Small intestine (tissue), 7 donors: Measurements from ENCODE around the gene RET. TPM values are rescaled to one million over a fixed set of nuclear protein-coding genes. Genes with fewer than 3 reads are reported as not detected.

ENCODE experiments used
- DNase-seq, 2 donors: peaks; one replicate each; pipeline versions ENCODE4 v3.0.0 to v3.0.0-alpha.2; 2013
- FAIRE-seq: peaks from 2 replicates; lab custom pipeline; 2012; peaks lifted over from hg19 to GRCh38; lab: Jason Lieb, UNC
- H3K27ac ChIP-seq, 3 donors: one replicate each; pipeline ENCODE4 v1.5.1; 2013; ENCODE audit warnings: low read length in 2 of 3, mild to moderate bottlenecking in 2 of 3, control low read depth in 1 of 3, inconsistent platforms in 1 of 3, low read depth in 1 of 3, moderate library complexity in 1 of 3
- H3K27me3 ChIP-seq, 3 donors: one replicate each; pipeline ENCODE4 v1.6.1; 2013; ENCODE audit warnings: low read length in 3 of 3, inconsistent platforms in 1 of 3; ENCODE audit not compliant: control insufficient read depth in 3 of 3, insufficient read depth in 3 of 3
- H3K36me3 ChIP-seq, 3 donors: one replicate each; pipeline ENCODE4 v1.6.1; 2013; ENCODE audit warnings: low read length in 3 of 3, inconsistent platforms in 1 of 3, low read depth in 1 of 3, mild to moderate bottlenecking in 1 of 3, moderate library complexity in 1 of 3; ENCODE audit not compliant: control insufficient read depth in 3 of 3, insufficient read depth in 2 of 3
- H3K4me1 ChIP-seq, 3 donors: one replicate each; pipeline ENCODE4 v1.6.1; 2013; ENCODE audit warnings: low read length in 2 of 3, inconsistent platforms in 1 of 3, low read depth in 1 of 3, mild to moderate bottlenecking in 1 of 3, moderate library complexity in 1 of 3; ENCODE audit not compliant: control insufficient read depth in 3 of 3, insufficient read depth in 2 of 3
- H3K4me3 ChIP-seq, 3 donors: one replicate each; pipeline ENCODE4 v1.5.1; 2013; ENCODE audit warnings: low read length in 3 of 3, control low read depth in 1 of 3, inconsistent platforms in 1 of 3, low read depth in 1 of 3, mild to moderate bottlenecking in 1 of 3, moderate library complexity in 1 of 3
- H3K9me3 ChIP-seq, 2 donors: one replicate each; pipeline ENCODE4 v1.6.1; 2013; ENCODE audit warnings: low read depth in 1 of 2, low read length in 1 of 2; ENCODE audit not compliant: control insufficient read depth in 2 of 2, insufficient read depth in 1 of 2
- WGBS, 3 donors: extraction: QIAGEN DNeasy Blood & Tissue Kit; methylation state at CpG; one replicate each; pipeline ENCODE4 v1.1.7; 2013; 5-methylcytosine and 5-hydroxymethylcytosine counted together
- polyA plus RNA-seq, 4 donors: library from polyadenylated mRNA; stranded (reverse) in 3 of 4; unstranded in 1 of 4; fragments of 200-250 nt in 3 of 4; fragments of 120-200 nt in 1 of 4; gene quantifications; one replicate each; pipeline versions ENCODE4 v1.2.1 to v1.2.3, GENCODE V29; 2013
- donor health status: healthy with polysubstance abuse.
- donor health status: control.
- donor health status: control.
- donor health status: Bipolar disorder and iron deficiency.
- donor health status: healthy.

The RET gene
- polyA plus RNA-seq, 4 donors: 5.3 to 11.0 TPM; not detected in 2

DNA sequence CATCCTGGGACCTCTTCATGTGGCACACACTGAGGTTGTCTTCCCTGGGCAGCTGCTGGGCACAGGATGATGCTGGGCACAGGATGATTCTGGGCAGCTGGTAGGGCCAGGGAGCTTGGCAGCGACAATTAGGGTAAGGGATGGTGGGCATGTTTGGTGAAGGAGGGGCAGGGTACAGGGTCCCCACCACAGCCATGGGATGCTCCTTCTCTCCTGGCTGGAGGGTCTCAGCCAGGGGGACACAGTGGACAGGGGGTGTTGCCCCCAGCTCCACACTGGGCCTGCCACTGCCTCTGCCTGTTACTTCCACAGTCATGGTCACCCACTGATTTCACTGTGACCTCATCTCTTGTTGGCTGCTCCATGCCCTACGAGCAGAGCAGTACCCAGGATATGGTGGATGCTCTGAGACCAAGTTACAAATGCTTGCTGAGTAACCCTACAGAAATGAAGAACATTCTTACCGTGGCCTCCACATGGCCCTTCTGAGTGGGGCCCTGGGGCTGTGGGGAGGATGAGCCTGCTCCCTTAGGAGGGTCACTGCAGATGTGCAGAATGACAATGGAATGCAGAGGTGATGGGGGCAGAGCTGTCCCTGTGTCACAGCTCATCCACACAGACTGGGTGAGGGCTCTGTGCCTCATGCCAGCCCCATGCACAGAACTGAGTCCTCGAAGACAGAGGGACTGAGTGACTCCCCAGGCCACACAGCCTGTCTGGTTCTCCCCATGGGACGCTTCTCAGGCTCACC lies 28.4 kb upstream of the RET start:
- H3K4me1 ChIP-seq: peaks cover 0 to 15% (median 0%) of the 10 kb centered on the region in 3 donors
- no peak overlapping the region for H3K4me3 ChIP-seq
- H3K9me3 ChIP-seq: no peaks in the 10 kb centered on the region
- H3K36me3 ChIP-seq: no peaks in the 10 kb centered on the region
- H3K27ac ChIP-seq: no peak overlapping the region
- no peak for FAIRE-seq
- peaks cover 0 to 3% (median 0%) of the 10 kb centered on the region in 3 donors for H3K27me3 ChIP-seq
- WGBS, 3 donors: 74 to 79% (median 75%) methylated on average over 5 of the region's 5 CpGs
- DNase-seq: no peak

DNA sequence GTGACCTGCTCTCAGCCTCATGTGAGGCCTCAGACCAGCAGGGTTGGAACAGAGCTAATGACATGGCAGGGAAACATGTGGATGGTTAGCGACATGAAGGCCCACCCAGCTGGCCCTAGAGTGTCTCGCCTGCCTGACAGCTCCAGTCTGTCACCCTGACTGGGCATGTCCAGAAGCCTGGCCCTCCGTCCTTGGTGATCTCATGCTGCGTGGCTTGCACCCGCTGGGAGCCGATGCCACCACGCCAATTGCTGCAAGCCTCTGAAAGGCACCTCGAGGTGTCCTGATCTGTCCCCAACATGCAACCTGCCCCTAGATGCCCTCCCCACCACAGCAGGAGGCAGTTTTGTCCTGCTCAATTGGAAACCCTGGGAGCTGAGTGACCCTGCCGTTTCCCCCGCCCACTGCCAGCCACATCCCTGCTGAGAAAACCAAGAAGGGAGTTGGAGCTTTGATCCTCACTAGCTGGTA lies 27.8 kb upstream of the RET start:
- H3K27ac ChIP-seq: no peak overlapping the region
- DNase-seq (no peak), FAIRE-seq (no peak)
- H3K4me3 ChIP-seq: no peak overlapping the region
- H3K27me3 ChIP-seq: peaks cover 0 to 3% (median 0%) of the 10 kb centered on the region in 3 donors
- no peaks in the 10 kb centered on the region for H3K36me3 ChIP-seq
- 71 to 85% (median 84%) methylated on average over 8 to 10 of the region's 10 CpGs for WGBS, 3 donors
- H3K9me3 ChIP-seq: no peaks in the 10 kb centered on the region
- H3K4me1 ChIP-seq: peaks cover 0 to 11% (median 0%) of the 10 kb centered on the region in 3 donors

DNA sequence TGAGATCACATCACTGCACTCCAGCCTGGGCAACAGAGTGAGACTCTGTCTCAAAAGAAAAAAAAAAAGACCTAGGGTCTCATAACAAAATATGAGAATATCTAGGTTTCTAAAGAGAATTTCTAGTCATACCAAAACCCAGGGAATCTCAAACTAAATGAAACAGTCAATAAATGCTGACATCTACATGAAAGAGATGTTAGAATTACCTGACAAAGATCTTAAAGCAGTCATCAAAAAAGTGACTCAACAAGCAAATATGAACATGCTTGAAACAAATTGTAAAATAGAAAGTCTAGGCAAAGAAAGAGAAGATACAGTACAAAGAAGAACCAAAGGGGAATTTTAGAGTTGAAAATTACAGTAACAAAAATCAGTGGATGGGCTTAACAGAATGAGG lies 26.9 kb upstream of the RET start:
- H3K27me3 ChIP-seq: peaks cover 0 to 3% (median 0%) of the 10 kb centered on the region in 3 donors
- no peak overlapping the region for H3K27ac ChIP-seq
- no peaks in the 10 kb centered on the region for H3K9me3 ChIP-seq
- FAIRE-seq: no peak
- no peaks in the 10 kb centered on the region for H3K36me3 ChIP-seq
- no peak for DNase-seq
- H3K4me1 ChIP-seq: peaks cover 0 to 2% (median 0%) of the 10 kb centered on the region in 3 donors
- no peak overlapping the region for H3K4me3 ChIP-seq

GRCh38 chr10:43053825-43054224 lies 23.0 kb upstream of the RET start:
- WGBS, 3 donors: 51 to 66% (median 51%) methylated on average over 8 of the region's 8 CpGs
- Histone ChIP-seq H3K27ac (no peak overlapping the region), H3K4me3 (no peak overlapping the region), H3K4me1 (no peaks in the 10 kb centered on the region), H3K36me3 (no peaks in the 10 kb centered on the region), H3K9me3 (no peaks in the 10 kb centered on the region), H3K27me3 (no peaks in the 10 kb centered on the region)
- FAIRE-seq (no peak), DNase-seq (no peak)

- H3K9me3 ChIP-seq: no peaks in the 10 kb centered on the region
- no peak overlapping the region for H3K27ac ChIP-seq
- H3K4me1 ChIP-seq: no peaks in the 10 kb centered on the region
- no peaks in the 10 kb centered on the region for H3K27me3 ChIP-seq
- no peak for DNase-seq
- 67 to 78% (median 70%) methylated on average over 3 of the region's 3 CpGs for WGBS, 3 donors
- no peaks in the 10 kb centered on the region for H3K36me3 ChIP-seq
- no peak for FAIRE-seq
- H3K4me3 ChIP-seq: no peak overlapping the region
Observed at GRCh38 chr10:43054593-43054992, 22.3 kb upstream of the RET start.

DNA sequence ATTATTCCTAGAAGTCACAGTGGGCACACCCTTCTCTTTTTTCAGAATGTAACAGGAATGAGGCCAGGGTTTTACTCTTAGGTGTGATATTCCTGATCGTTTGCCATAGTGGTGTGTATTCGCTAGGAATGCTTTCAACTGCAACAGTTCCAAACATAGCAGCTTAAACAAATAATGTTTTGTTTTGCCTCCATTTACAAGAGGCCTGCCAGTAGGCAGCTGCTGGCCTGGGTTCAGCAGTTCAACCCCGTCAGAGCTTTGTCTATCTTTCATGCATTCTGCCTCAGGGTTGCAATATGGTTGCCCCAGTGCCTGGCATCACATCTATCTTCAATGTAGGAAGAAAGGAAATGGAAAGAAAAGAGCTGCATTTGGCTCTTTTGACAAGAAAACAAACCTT lies 21.7 kb upstream of the RET start:
- H3K4me3 ChIP-seq: no peak overlapping the region
- WGBS, 3 donors: 52 to 58% (median 55%) methylated on average over 3 of the region's 3 CpGs
- no peaks in the 10 kb centered on the region for H3K4me1 ChIP-seq
- no peak for DNase-seq
- H3K9me3 ChIP-seq: no peaks in the 10 kb centered on the region
- FAIRE-seq: no peak
- H3K36me3 ChIP-seq: no peaks in the 10 kb centered on the region
- no peaks in the 10 kb centered on the region for H3K27me3 ChIP-seq
- H3K27ac ChIP-seq: no peak overlapping the region

DNA sequence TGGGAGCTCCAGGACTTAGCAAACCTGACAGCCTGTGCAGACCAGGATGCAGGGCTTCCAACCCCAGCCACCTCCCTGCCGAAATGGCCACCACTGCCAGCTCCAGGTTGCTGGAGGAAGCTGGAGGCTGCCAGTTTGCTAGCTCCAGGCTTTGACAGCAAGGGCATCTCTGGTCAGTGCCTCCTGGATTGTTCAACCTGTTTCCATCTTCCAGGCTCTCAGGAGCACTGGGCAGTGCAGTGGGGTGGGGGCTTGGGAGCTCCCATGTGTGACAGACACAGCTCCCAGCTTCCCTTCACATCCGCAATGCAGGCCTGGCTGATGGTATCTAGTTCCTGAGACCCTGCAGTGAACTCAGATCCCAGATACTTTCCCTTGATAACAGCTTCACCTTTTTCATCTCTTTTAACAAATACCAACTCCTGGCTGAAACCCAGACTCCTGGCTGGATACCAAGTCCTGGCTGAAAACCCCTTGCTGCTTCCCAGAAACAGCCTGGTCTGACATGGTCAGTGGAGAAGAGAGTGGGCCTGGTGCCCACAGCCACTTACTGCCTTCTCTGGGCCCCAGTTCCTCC lies 20.8 kb upstream of the RET start:
- no peak for DNase-seq
- 75 to 92% (median 81%) methylated on average over 2 of the region's 2 CpGs for WGBS, 3 donors
- Histone ChIP-seq H3K4me1 (no peaks in the 10 kb centered on the region), H3K9me3 (no peaks in the 10 kb centered on the region), H3K4me3 (no peak overlapping the region), H3K27ac (no peak overlapping the region), H3K36me3 (no peaks in the 10 kb centered on the region), H3K27me3 (no peaks in the 10 kb centered on the region)
- no peak for FAIRE-seq

- Histone ChIP-seq H3K36me3 (no peaks in the 10 kb centered on the region), H3K4me3 (no peak overlapping the region), H3K27me3 (no peaks in the 10 kb centered on the region), H3K27ac (no peak overlapping the region), H3K4me1 (no peaks in the 10 kb centered on the region), H3K9me3 (no peaks in the 10 kb centered on the region)
- FAIRE-seq: no peak
- WGBS, 3 donors: 78 to 90% (median 79%) methylated on average over 5 of the region's 5 CpGs
- no peak for DNase-seq
Observed at GRCh38 chr10:43056568-43057011, 20.3 kb upstream of the RET start.
